AG20443 (cell line): Measurements from ENCODE around the gene MAP3K12.
"Not testable (repeated sequence)": the region's sequence is repeated elsewhere in the genome, so short reads cannot be mapped to it uniquely, and the experiment has no call there.

Source experiments
- DNase-seq: peaks from one replicate; pipeline ENCODE4 v3.0.0; 2012; ENCODE audit warnings: low spot score, mixed read lengths

Gene MAP3K12

DNA sequence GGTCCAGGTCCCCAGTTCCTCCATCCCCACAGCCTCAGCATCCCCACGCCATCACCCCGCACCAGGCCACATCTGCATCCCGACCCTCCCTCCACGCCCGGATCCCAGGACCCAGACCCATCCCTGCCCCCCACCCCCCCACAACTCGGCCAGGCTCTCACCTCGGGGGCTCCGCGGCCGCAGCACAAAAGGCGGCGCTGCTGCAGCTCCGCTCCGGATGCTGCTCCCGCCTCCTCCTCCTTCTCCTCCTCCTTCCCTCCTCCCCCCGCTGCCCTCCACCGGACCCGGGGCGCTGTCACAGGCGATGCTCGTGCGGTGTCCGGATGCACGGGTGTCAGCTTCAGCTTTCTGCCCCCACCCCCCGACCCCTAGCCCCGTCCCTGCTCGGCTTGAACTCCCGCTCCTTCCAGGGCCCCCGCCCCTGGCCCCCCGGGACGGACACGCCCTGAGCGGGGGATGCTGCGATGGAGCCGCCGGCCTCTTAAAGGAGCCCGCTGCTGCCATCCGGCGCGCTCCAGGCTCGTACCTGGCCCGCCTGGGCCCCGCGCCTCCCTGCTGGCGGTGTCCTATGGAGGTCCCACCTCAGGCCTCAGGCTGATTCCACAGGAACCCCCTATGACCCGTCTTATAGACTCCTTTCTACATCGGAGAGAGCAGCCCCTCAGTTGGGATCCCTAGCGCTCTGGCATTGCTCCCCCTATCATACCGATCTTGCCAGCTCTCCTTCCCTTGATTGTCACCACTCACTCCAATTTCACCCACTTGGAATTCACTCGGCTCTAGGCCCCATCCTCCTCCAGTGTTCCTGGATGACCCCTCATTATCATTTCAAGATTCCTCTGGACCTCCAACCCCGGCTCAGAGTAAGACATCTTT lies at the start of gene MAP3K12:
MAP3K12 (minus strand) TSS at position 193 of the 876 bp plus-strand sequence. CDS start 12,067 bp downstream, outside the sequence.
- DNase-seq, result peak; percentile 65

DNA sequence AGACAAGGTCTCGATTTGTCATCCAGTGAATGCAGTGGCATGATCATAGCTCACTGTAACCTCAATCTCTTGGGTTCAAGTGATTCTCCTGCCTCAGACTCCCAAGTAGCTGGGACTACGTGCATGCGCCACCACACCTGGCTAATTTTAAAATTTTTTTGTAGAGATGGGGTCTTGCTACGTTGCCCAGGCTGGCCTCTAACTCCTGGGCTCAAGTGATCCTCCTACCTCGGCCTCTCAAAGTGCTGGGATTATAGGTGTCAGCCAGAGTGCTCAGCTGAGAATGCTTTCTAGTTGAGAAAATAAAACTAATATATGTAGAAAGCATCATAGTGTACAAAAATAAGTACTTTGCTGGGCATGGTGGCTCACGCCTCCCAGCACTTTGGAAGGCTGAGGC lies 49.1 kb upstream of the MAP3K12 start:
- not testable (repeated sequence) for DNase-seq

DNA sequence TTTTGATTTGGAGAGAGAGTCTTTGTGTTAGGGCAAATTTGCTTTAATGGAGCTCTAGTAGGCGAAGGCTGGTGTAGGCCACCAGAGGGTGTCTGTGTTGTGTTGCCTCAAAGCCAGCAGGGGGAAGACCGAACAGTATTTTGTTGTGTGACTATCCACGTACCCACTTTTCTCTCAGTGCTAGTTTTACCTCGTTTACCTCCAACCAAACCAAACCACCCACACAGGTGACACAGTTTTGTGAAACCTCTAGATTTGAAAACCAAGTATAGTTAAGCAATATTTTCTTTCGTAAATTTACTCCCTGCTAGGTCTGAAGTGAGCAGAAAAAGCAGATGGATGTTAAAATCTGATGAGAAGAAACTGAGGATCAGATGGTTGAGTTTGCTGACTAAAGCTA lies 44.3 kb upstream of the MAP3K12 start:
- DNase-seq, result peak; percentile 82

DNA sequence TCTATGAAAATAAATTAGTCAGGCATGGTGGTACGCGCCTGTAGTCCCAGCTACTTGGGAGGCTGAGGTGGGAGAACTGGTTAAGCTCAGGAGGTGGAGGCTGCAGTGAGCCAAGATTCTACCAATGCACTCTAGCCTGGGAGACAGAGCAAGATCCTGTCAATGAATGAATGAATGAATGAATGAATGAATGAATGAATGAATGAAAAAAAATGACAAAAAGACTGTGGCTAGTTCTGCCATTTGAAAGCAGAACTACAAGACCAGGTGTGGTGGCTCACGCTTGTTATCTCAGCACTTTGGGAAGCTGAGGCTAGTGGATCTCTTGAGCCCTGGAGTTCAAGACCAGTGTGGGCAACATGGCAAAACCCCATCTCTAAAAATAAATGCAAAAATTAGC lies 40.3 kb upstream of the MAP3K12 start:
- DNase-seq, result no peak

GRCh38 chr12:53538209-53538689 lies 39.0 kb upstream of the MAP3K12 start:
- DNase-seq, result peak; percentile 38

- DNase-seq, result no peak
Observed at GRCh38 chr12:53536962-53537361, 37.7 kb upstream of the MAP3K12 start.

DNA sequence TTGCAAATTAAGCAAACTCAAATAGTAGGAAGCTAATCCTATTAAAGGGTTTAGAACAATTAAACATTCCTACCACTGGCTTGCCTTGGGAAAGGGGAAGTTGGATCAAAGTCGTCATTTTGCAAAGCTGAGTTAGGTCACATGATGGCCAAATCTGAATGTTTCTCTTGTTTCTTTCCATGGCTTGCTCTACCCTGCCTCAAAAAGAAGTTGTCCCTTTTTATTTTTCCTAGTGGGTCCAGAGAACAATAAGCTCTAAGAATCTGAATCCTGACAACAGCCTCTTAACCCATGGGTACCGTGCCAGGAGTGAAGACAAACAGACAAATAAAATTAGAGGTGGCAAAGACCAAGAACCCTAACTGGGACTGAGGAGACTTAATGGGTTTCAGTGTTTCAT lies 34.2 kb upstream of the MAP3K12 start:
- DNase-seq, result no peak

- DNase-seq, result no peak
Observed at GRCh38 chr12:53532524-53533445, 33.5 kb upstream of the MAP3K12 start.

DNA sequence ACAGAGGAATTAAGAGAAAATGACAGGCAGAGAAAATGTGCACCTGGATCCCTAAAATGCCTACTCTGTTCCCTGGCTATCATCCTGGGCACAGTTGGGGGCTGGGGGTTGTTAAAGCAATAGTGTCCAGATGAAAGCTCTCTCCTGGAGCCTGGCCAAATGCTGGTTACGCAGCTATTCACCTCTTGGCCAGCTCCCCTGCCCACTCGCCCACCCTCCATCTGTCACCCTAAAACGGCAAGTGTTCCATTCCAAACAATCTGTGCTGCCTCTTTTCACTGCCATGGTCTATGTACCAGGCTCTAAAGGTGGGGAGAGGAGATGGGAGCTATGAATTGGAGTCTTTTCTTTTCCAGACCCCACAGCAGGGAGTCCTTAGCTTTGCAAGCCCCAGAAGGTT lies 32.8 kb upstream of the MAP3K12 start:
- no peak for DNase-seq

DNA sequence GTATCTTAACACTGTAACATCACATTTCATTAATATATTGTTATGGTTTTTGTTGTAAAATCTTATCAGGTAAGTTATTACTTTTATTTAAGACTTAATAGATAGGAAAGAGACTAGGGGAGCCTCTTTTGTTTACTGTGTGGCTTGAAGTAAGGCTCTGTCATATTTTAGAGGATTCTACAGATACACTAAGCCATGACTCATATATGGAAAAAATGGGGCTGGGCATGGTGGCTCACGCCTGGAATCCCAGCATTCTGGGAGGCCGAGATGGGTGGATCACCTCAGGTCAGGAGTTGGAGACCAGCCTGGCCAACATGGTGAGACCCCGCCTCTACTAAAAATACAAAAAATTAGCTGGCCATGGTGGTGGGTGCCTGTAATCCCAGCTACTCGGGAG lies 31.7 kb upstream of the MAP3K12 start:
- peak; percentile 48 for DNase-seq

GRCh38 chr12:53530061-53530460 lies 30.8 kb upstream of the MAP3K12 start:
- DNase-seq, result no peak

DNA sequence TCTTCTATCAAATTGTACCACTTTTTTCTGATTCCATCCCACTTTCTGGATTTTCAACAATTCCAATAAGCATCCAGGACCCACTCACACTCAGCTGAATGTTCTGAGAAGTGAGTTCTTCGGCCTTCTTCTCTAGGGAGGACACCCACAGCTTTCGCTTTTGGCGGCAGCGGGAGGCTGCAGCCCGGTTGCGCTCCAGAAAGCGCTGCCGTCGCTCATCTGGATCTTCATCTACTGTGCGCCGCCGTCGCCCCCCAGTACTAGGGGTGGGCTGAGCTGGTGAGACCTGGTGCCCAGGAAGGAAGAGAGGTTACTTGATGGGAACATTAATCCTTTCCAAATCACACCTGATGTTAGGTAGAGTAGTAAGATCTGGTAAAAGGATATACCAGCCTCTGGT lies 25.2 kb upstream of the MAP3K12 start:
- DNase-seq, result no peak

DNA sequence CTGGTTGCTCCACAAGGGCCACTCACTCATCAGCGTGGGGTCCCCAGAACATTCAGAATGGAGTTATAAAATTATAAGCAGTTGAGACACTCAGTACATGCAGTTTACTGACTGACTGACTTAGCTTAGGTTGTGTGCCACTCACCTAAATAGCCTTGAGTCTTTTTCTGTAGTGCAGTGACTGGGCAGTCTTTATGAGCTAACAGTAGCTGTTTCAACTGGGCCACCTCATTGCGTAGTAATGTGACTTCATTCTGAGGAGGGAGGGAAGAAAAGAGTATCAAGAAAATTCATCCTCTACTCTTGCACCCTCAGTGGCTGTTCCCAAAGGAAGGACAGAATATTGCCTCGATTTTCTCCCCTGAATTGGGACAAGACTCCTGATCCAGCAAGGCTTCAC lies 23.9 kb upstream of the MAP3K12 start:
- DNase-seq, result no peak

DNA sequence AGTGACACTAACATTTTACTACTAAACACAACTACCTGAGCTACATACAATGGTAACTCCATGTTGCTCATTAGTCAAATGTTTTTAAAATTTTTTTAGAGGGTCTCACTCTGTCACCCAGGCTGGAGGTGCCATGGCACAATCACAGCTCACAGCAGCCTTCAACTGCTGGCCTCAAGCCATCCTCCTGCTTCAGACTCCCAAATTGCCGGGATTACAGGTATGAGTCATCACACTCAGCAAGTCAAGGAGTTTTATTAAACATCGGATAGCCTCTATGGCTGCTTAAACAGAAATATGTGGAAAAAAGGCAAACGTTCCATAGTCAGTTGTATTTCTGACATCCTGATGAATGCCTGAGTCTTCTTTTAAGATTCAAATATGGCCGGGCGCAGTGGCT lies 19.1 kb upstream of the MAP3K12 start:
- DNase-seq, result no peak

GRCh38 chr12:53516758-53517455 lies 17.6 kb upstream of the MAP3K12 start:
- no peak for DNase-seq

- no peak for DNase-seq
Observed at GRCh38 chr12:53515291-53515680, 16.0 kb upstream of the MAP3K12 start.

GRCh38 chr12:53514628-53515290 lies 15.5 kb upstream of the MAP3K12 start:
- DNase-seq, result no peak

DNA sequence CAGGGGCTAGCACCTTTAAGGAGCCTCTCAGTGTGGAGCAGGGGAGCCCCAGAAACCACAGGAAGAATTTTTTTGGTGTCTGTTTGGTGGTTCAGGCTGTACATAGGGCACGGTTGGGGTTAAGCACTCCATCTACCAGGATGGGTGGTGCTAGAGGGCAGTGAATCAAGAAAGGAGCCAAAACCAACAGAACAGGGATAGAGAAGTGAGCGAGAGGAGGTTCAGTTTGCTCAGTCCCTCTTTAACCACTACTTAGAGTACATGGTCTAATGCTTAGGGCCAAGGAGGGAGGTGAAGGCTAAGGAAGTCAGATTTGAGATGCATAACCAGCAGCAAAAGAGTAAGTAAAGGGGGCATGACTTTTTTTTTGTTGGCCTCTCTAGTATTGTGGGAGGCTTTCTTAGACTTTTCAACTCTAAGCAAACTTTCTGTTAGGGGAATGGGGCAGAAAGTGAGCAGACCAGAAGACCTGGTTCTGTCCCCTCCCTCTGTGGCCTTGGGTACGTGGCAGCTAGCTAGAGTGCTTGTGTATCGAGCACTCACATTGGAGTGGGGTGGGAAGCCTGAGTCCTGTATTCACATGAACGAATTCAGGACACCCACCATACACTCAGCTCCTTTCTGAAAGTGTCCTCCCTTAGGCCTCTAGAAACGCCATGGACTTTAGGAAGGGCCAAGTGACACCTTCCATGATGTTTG lies 14.6 kb upstream of the MAP3K12 start:
- DNase-seq, result no peak

DNA sequence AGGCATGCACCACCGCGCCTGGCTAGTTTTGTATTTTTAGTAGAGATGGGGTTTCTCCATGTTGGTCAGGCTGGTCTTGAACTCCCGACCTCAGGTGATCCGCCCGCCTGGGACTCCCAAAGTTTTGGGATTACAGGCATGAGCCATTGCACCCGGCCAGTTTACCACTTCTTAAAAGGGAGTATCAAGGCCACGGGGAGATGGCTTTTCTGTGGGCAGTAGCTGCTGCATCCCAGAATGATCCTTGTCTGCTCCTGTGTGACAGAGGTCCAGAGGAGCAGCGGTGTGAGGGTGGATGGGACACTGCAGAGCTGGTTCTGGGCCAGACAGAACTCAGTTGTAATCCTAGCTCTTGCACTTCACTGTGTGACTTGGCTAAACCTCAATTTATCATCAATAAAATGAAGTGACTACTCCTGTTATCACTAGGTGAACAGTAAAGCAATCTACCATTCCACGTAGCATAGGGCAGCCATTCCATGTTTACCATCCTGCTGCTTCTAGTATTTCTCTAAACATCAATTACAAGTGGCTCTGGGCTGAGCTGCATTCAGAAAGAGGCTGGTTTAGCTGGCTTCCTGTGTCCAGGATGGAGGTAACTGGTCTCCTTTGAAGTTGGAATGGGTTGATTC lies 11.0 kb upstream of the MAP3K12 start:
- DNase-seq, result no peak

GRCh38 chr12:53508534-53509170 lies 9.4 kb upstream of the MAP3K12 start:
- DNase-seq, result peak; percentile 86
